PC-3 (cell line): ENCODE measurements around the gene PRKAG3. TPM values are rescaled to one million over a fixed set of nuclear protein-coding genes. Genes with fewer than 3 reads are reported as not detected.

Experiments used
- ATAC-seq: fragments of 200-7000 bp; cut with Tn5 transposase; 2 replicates; pipeline ENCODE4 v1.9.1; 2020; ENCODE audit warnings: mild to moderate bottlenecking, moderate library complexity
- BruUV-seq: library from RNA; stranded (reverse); fragments of 400-500 nt; replicated peaks from 2 replicates; lab custom pipeline; 2021; lab: Mats Ljungman, UMichigan
- CTCF ChIA-PET: fragments of 300-600 bp; sonication (Branson Sonifier 250); formaldehyde crosslinking; loops from one replicate; lab custom pipeline; 2022; ENCODE audit warnings: antibody characterized with exemption; lab: Charles Lee
- POLR2A ChIA-PET: fragments of 300-600 bp; sonication (Branson Sonifier 250); formaldehyde crosslinking; loops from one replicate; lab custom pipeline; 2022; ENCODE audit warnings: antibody characterized with exemption; ENCODE audit not compliant: unreplicated experiment; lab: Charles Lee
- DNase-seq: peaks from one replicate; pipeline ENCODE4 v3.0.0-alpha.2; 2015
- H2AFZ ChIP-seq: fragments of 300-600 bp; sonication (generic); 2 replicates; pipeline ENCODE4 v1.6.0; 2016; ENCODE audit warnings: antibody characterized with exemption, low read length
- H3F3A ChIP-seq: fragments of 300-600 bp; sonication (generic); one replicate; pipeline ENCODE4 v1.6.0; 2017; ENCODE audit warnings: antibody characterized with exemption, low read length, control low read depth, mild to moderate bottlenecking; ENCODE audit not compliant: unreplicated experiment
- H3K27ac ChIP-seq: fragments of 300-600 bp; sonication (generic); 2 replicates; pipeline ENCODE4 v1.5.1; 2016; ENCODE audit warnings: mild to moderate bottlenecking, low read length
- H3K27me3 ChIP-seq: fragments of 300-600 bp; sonication (generic); 2 replicates; pipeline ENCODE4 v1.6.1; 2016; ENCODE audit warnings: low read length, mixed read lengths
- H3K36me3 ChIP-seq: fragments of 300-600 bp; sonication (generic); 2 replicates; pipeline ENCODE4 v1.6.1; 2016; ENCODE audit warnings: low read depth, mixed run types, low read length, mixed read lengths
- H3K4me1 ChIP-seq: fragments of 300-600 bp; sonication (generic); 2 replicates; pipeline ENCODE4 v1.5.1; 2016; ENCODE audit warnings: low read length; ENCODE audit not compliant: insufficient read depth
- H3K4me2 ChIP-seq: fragments of 300-600 bp; sonication (generic); 2 replicates; pipeline ENCODE4 v1.6.0; 2016; ENCODE audit warnings: low read length
- H3K4me3 ChIP-seq: fragments of 300-600 bp; sonication (generic); 2 replicates; pipeline ENCODE4 v1.5.1; 2016; ENCODE audit warnings: mild to moderate bottlenecking, low read length, mixed read lengths
- H3K79me2 ChIP-seq: fragments of 300-600 bp; sonication (generic); 2 replicates; pipeline ENCODE4 v1.6.1; 2017; ENCODE audit warnings: low read length, mixed read lengths
- H3K9ac ChIP-seq: fragments of 300-600 bp; sonication (generic); 2 replicates; pipeline ENCODE4 v1.6.0; 2016; ENCODE audit warnings: mild to moderate bottlenecking, low read length
- H3K9me2 ChIP-seq: fragments of 300-600 bp; sonication (generic); replicated peaks from 2 replicates; pipeline ENCODE4 v1.6.1; 2016; ENCODE audit warnings: mixed run types, low read length, mixed read lengths
- H3K9me3 ChIP-seq: fragments of 300-600 bp; sonication (generic); 2 replicates; pipeline ENCODE4 v1.6.1; 2016; ENCODE audit warnings: low read length, mixed read lengths
- H4K20me1 ChIP-seq: fragments of 300-600 bp; sonication (generic); 2 replicates; pipeline ENCODE4 v1.6.1; 2016; ENCODE audit warnings: low read length, mixed read lengths
- EZH2 ChIP-seq: fragments of 300-600 bp; sonication (generic); IDR thresholded peaks from one replicate; pipeline ENCODE4 v1.6.1; 2017; ENCODE audit warnings: antibody characterized with exemption, mild to moderate bottlenecking, low read length; ENCODE audit not compliant: unreplicated experiment
- EZH2phosphoT487 ChIP-seq: fragments of 300-600 bp; sonication (generic); IDR thresholded peaks from 2 replicates; pipeline ENCODE4 v1.6.1; 2018; ENCODE audit warnings: mild to moderate bottlenecking, antibody characterized with exemption, low read length, borderline replicate concordance
- intact Hi-C: fragments of 100-400 bp; cut with micrococcal nuclease; formaldehyde crosslinking; loops from 2 replicates; pipeline ENCODE4 v1.9.0; 2023
- total RNA-seq: library from RNA; depleted of rRNA; stranded (reverse); fragments of >200 nt; gene quantifications from 2 replicates; pipeline ENCODE4 v1.2.3, GENCODE V29; 2014
- TF ChIP-seq, protein P1 (sequence below): fragments of 300-600 bp; sonication (generic); conservative IDR thresholded peaks from 2 replicates; pipeline ENCODE4 v1.5.1; 2017; ENCODE audit warnings: antibody characterized with exemption, low read depth, mild to moderate bottlenecking, low read length

Gene PRKAG3
- total RNA-seq, 1 experiment from 2014 or later, result not detected

DNA sequence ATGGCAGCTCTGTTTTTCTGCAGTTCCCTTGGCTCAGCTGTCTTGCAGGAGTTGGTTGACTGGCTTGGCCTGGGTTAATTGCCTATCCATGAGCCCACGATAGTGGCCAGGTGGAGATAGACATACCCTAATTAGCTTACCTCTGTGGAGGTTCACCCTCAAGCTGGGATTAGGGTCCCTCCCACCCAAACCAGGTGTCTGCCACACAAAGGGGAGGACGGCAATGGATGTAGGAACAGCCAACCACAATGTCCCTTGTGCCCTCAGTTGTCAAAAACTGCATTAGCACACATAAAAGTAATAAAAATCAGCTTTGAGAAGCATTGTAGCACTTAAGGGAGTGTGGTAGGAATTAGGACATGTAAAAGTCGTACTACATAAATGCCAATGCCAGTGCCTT lies 45.5 kb downstream of the PRKAG3 start:
- Histone ChIP-seq H4K20me1 (no peaks in the 10 kb centered on the region), H3K4me1 (peaks cover 5% of the 10 kb centered on the region), H3K9ac (no peak overlapping the region), H3K79me2 (no peaks in the 10 kb centered on the region), H3K27ac (no peak overlapping the region), H3F3A (no peaks in the 10 kb centered on the region), H3K9me2 (no peaks in the 10 kb centered on the region), H3K36me3 (no peaks in the 10 kb centered on the region), H3K9me3 (no peaks in the 10 kb centered on the region), H3K4me2 (no peak overlapping the region), H3K4me3 (no peak overlapping the region), H3K27me3 (no peaks in the 10 kb centered on the region), H2AFZ (no peak overlapping the region)
- ChIA-PET POLR2A (no interaction called here), CTCF (no interaction called here)
- DNase-seq, result no peak
- intact Hi-C loops, result loop anchor here (10.0 kb wide), 1 partner anchor 59 kb away; no protein-coding TSS in a partner anchor
- TF ChIP-seq EZH2phosphoT487 (no peak), EZH2 (no peak)
- TF ChIP-seq, protein P1, sequence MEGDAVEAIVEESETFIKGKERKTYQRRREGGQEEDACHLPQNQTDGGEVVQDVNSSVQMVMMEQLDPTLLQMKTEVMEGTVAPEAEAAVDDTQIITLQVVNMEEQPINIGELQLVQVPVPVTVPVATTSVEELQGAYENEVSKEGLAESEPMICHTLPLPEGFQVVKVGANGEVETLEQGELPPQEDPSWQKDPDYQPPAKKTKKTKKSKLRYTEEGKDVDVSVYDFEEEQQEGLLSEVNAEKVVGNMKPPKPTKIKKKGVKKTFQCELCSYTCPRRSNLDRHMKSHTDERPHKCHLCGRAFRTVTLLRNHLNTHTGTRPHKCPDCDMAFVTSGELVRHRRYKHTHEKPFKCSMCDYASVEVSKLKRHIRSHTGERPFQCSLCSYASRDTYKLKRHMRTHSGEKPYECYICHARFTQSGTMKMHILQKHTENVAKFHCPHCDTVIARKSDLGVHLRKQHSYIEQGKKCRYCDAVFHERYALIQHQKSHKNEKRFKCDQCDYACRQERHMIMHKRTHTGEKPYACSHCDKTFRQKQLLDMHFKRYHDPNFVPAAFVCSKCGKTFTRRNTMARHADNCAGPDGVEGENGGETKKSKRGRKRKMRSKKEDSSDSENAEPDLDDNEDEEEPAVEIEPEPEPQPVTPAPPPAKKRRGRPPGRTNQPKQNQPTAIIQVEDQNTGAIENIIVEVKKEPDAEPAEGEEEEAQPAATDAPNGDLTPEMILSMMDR, result no peak
- no TSS peak for BruUV-seq
- no peak for ATAC-seq

DNA sequence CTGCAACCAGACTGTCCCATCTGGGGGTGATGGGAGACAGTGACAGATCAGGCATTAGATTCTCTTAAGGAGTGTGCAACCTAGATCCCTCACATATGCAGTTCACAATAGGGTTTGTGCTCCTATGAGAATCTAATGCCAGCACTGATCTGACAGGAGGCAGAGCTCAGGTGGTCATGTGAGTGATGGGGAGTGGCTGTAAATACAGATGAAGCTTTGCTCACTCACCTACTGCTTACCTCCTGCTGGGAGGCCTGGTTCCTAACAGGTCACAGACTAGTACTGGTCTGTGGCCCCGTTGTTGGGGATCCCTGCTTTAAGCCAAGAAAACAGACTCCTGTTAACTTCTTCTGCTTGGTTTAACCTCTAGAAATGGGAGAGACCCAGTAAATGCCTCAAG lies 46.5 kb downstream of the PRKAG3 start:
- no peaks in the 10 kb centered on the region for H3K27me3 ChIP-seq
- intact Hi-C loops, result loop anchor here (10.0 kb wide), 1 partner anchor 60 kb away; no protein-coding TSS in a partner anchor
- no peaks in the 10 kb centered on the region for H4K20me1 ChIP-seq
- H3K79me2 ChIP-seq, result no peaks in the 10 kb centered on the region
- no peak overlapping the region for H2AFZ ChIP-seq
- no peaks in the 10 kb centered on the region for H3F3A ChIP-seq
- no peaks in the 10 kb centered on the region for H3K36me3 ChIP-seq
- ChIA-PET CTCF (no interaction called here), POLR2A (no interaction called here)
- DNase-seq (no peak), ATAC-seq (no peak)
- no peaks in the 10 kb centered on the region for H3K9me3 ChIP-seq
- no peak overlapping the region for H3K27ac ChIP-seq
- H3K4me1 ChIP-seq, result peaks cover 10% of the 10 kb centered on the region
- no peak overlapping the region for H3K4me2 ChIP-seq
- no peak overlapping the region for H3K4me3 ChIP-seq
- TF ChIP-seq, protein P1, result no peak
- TF ChIP-seq EZH2 (no peak), EZH2phosphoT487 (no peak)
- H3K9ac ChIP-seq, result no peak overlapping the region
- BruUV-seq, result no TSS peak
- no peaks in the 10 kb centered on the region for H3K9me2 ChIP-seq

GRCh38 chr2:218783688-218784087 lies 47.9 kb downstream of the PRKAG3 start:
- intact Hi-C loops, result loop anchor here (5.0 to 10.0 kb wide), 2 partner anchors 61 to 71 kb away; partner anchors contain the start of gene TTLL4
- ChIA-PET CTCF (no interaction called here), POLR2A (no interaction called here)
- Histone ChIP-seq H3K79me2 (no peaks in the 10 kb centered on the region), H3K27me3 (no peaks in the 10 kb centered on the region), H3K9ac (no peak overlapping the region), H3K36me3 (no peaks in the 10 kb centered on the region), H3K27ac (no peak overlapping the region), H3K4me2 (no peak overlapping the region), H3K9me2 (no peaks in the 10 kb centered on the region), H2AFZ (no peak overlapping the region), H3K4me1 (peaks cover 10% of the 10 kb centered on the region), H3K9me3 (no peaks in the 10 kb centered on the region), H4K20me1 (no peaks in the 10 kb centered on the region), H3K4me3 (no peak overlapping the region), H3F3A (no peaks in the 10 kb centered on the region)
- ATAC-seq (no peak), DNase-seq (no peak)
- TF ChIP-seq EZH2phosphoT487 (no peak), EZH2 (no peak)
- TF ChIP-seq, protein P1, result no peak
- no TSS peak for BruUV-seq
